Hematopoietic multipotent progenitor cell treated with erythropoietin and hydrocortisone succinate and interleukin-3 and kit ligand, for 15 days (in vitro differentiated cells): ENCODE results near the gene TBXAS1.

Source experiments
- DNase-seq: peaks from one replicate; pipeline ENCODE4 v3.0.0-alpha.2; 2015; ENCODE audit warnings: low spot score

TBXAS1 gene

DNA sequence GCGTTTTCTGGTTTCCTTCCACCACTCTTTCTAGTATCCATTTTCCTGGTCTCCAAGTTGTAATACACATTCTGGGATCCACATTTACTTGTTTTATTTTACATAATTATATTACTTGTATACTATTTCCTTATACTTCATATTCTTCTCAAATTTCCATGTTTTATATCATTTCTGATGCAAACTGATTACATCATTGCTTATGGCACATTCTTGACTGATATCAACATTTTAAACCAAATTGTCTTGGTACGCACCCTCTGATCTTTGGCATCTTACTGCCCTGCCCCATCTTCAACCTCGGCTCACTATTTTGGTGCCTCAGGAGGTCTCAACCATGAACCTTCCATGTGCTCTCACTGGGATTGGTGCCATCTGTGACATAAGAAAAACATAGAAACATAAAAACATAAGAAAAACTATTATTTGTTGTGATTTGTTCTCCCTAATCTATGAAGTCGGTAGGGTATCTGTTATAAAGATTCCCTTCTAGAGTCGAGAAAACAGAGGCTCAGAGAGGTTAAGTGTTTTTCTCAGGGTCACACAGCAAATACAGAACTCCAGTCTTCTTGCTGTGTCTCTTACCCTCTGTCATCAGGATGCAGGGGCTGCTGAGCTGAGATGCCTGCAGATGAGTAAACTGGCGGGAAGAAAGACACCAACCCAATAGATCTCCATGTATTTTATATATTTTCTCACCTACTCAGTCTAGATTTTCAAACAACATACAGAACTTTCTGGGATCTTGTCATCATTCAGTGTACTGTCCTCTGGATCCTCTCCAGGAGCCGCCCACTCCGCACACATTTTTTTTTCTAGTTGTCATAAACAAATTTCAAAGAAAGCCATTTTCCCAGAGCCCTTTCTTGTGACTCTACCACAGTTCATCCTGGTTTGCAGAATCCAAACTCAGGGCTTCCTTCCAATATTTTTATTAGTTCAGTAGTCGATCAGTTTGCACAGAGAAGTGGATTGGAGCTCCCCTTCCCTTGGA lies 154.2 kb downstream of the TBXAS1 start:
- DNase-seq = no peak

DNA sequence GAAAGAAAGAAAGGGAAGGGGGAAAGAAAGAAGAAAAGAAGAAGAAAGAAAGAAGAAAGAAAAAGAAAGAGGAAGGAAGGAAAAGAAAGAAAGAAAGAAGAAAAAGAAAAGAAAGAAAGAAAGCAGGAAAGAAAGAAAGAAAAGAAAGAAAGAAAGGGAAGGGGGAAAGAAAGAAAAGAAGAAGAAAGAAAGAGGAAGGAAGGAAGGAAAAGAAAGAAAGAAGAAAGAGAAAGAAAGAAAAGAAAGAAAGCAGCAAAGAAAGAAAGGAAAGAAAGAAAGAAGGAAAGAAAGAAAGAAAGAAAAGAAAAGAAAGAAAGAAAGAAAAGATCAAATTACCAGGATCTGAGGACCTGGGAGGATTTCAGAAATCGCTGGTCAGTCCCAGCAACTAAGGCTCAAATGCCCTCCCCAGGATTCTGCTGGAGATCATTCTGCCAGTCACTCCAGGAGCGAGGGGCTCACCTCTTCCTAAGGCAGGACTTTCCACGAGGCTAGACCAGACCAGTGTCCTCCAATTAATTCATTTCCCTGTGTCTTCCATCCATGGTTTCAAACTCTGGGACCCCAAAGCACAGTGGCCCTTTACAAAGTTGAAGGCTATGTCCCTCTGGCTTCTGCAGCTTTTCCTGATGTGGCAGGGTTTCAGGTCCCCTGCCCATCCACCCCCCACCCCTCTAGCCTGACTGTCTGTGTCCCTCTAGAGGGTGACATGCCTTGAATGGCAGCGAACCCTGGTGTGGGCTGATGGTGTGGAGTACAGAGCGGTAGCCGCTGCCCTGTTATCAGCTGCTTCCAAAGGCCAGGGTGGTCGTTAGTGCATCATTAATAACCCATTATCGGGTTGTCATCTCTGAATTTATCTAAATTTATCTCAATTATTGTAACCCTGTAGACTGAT lies 155.8 kb downstream of the TBXAS1 start:
- no peak for DNase-seq

GRCh38 chr7:139985811-139986210 lies 156.7 kb downstream of the TBXAS1 start:
- DNase-seq = no peak

DNA sequence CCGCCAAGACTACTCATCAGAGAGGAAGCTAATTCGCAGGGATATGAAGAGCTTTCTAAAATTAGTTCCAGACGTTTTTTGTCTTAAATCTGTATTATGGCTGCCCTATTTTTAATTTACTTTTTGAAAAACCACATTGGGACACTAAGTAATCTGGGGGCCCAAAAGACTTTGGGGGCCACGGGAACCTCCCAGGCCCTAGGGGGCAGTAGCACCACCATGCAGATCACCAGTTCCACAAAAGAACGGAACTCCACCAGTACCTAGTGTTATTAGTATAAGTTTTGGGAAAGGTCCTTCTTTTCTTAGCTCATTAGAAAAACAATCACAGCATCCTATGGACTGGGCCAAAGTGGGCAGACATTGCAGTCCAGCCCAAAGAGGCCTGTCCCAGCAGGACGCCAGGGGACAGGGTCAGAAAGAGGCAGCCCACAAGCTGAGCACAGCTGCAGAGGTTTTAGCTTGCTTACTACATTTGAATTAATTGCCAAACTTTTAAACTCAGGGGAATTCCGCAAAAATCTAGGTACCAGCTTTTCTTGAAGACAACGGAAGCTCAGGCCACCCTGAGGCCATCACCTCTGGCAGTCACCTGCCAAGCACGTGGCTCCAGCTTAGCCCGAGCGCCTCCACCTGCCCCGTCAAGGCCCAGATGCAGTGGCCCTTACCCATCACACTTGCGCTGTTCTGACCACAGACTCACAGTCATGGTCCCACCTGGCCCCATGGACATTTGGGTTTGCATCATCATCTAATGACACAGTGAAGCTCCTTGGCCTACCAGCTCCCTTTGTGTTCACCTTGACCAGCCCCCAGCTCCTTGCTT lies 158.8 kb downstream of the TBXAS1 start:
- DNase-seq = no peak

- no peak for DNase-seq
Observed at GRCh38 chr7:139989366-139990141, 160.5 kb downstream of the TBXAS1 start.

DNA sequence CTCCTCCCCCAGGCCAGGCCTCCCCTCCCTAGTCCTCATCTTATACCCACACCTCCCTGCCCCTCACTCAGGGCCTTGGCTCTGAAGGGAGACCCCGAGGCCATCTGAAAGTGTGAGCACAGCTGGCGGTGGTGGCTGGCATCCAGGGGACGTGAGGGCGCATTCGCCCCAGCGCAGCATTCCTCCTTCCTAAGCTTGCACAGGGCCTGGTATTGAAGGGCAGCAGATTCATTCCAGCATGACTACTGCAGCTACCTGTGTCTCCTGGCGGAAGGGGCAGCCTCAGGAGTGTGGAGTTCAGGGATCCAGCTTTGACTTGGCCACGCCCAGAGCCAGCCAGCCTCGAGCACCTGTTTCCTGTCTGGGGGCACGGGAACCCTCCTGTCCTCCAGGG lies 161.1 kb downstream of the TBXAS1 start:
- no peak for DNase-seq

DNA sequence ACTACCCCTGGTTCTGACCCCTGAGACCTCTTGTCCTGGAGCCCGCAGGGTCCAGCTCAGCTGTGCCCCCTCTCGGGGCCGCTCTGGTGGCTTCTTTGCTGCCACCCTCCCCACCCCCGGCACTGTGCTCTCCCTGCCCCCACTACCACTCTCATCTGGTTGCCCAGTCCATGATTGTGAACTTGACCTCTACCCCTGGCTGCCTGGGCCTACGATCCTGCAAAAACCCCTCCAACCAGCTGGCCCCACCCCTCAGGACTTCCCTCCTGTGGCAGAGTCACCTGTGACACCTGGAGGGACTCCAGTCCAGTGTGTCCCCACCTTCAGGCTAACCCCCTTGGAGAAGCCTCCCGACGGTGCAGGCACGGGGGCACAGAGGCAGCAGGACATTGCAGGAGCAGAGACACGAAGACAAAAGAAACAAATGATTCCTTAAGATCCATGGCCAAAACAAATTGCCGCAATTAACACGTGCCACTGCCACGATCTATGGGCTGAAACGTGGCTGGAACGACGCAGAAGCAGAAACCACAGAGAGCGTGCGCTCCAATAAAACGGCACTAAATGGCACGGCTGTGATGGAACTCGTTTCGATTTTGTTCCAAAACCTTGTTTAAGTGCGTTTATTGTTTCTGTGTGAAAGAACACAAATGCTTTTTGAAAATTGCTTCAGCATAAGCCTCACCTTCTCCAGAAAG lies 161.7 kb downstream of the TBXAS1 start:
- no peak for DNase-seq

- DNase-seq = no peak
Observed at GRCh38 chr7:139991269-139991666, 162.2 kb downstream of the TBXAS1 start.

DNA sequence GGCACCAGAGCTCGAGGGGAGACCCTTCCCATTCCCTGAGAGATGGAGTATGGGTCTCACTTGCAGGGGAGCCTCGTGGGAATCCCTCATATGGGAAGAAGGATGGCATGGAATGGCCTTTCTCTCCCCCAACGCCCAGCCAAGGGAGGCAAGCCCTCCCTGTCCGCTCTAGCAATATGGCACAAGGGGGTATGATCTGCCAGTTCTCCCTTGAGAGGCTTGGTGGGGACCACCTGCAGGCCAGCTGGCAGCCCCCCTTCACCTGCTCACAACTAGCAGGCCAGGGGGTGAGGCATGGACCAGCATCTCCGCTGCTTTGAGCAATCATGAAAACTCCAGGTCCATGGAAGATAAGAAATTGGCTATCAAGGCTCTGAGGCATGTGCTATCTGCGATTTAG lies 162.8 kb downstream of the TBXAS1 start:
- DNase-seq = no peak

DNA sequence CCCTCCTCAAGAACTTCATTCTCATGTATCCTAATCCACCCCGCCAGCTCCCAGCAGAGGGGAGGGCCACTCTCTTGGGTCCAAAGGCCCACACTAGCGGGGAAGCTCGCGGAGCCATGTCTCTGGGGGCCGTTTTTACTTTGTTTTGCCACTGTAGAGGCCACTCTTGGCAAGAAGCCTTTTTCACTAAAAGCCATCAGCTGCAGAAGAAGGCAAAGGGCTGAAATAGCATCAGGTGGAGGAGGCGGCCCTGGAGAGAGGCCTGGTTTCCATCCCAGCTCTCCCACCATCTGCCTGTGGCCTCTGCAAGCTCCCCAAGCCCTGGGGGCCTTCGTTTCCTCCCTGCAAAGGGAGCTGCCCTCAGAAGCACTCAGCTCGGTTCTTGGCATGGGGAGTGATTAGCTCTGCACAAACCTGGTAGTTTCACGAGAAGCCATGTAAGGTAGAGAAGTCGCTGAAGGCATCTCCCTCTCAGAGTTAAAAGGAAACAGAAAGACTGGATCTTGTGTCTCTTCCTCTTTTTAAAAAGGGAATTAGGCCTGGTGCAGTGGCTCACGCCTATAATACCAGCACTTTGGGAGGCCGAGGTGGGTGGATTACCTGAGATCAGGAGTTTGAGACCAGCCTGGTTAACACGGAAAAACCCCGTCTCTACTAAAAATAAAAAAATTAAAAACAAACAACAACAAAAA lies 163.4 kb downstream of the TBXAS1 start:
- DNase-seq = no peak

DNA sequence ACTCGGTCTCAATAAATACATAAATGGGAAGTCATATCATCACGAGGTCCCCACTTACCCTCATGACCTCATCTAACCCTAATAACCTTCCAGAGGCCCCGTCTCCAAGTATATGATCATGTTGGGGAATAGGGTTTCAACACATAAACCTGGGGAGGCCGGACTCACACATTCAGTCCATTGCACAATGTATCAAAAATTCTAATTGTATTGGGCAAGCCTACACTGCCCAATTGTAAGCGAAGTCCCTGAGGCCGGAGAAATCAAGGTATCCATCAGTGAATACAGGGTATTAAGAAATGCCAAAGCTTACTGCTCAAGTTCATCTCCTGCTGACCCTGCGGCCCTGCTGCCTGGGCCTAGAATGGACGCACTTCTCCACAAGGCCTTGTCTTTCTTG lies 164.1 kb downstream of the TBXAS1 start:
- no peak for DNase-seq

DNA sequence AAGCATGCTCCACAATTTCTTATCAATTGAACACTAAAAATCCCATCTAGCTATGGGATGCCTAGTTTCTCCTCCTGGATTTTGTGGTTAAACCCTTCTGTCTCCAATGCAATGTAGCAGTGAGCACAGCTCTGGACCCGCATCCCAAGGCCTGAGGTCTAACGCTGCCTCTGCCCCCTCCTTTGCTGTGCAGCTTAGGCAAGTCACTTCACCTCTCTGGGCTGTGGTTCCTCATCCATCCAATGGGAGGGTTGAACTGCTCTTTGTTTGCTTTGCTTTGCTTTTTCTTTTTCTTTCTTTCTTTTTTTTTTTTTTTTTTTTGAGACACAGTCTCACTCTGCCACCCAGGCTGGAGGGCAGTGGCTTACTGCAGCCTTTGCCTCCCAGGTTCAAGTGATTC lies 164.5 kb downstream of the TBXAS1 start:
- DNase-seq = no peak

- no peak for DNase-seq
Observed at GRCh38 chr7:139994356-139994755, 165.3 kb downstream of the TBXAS1 start.

DNA sequence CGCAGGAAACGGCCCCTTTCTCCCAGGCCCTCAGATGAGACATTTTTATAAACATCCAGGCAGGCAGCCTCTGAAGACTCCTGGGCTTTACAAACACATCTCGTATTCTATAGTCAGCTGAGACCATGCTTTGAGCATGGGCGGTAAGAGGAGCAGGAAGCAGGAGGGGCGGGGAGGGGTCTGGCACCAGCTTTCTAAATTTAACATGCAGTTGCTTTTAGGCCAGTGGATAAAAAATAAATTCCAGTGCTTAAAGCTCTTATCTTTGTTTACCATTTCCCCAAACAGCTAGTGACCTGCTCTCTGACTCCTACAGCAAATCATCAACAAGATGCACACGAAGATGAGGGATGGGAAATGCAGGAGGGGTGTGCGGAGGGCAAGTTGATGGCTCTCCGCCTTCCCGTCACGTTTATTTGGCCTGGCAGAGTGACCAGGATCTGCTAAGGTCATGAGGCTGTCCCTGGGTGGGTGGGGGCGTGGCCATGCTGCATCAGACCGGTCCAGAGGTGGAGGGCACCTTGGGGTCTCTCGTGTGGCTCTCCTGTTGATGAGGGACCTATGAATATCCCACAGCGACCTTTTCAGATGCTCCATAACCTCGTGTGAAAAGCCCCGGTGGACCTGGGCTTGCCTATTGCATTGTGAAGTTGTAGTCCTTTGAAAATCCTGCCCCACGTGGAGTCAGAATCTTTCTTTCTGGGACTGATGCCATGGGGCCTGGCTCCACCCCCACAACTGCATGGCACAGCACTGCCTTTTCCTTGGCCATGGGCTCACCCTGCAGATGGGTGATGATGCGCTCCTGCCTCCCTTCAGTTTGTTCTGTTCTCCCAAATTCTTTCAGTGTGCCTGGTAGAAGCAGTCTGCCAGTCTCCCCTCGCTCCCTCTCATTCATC lies 166.2 kb downstream of the TBXAS1 start:
- no peak for DNase-seq

DNA sequence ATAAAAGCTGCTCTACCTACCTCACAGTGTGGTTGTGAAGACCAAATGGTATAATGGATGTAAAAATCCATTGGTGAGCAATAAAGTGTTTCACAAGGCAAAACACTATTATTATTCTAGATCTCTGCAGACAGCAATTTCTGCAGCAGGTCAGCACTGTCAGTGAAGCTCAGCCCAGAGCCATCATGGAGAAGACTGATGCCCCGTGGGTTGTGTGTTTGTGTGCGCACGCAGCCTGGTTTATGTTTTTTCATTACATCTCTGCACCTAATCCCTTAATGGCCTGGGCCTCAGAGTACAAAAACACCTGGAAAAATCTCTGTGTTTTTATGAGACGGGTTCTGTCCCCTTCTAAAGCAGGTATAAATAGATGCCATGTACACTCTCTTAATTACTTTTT lies 169.5 kb downstream of the TBXAS1 start:
- no peak for DNase-seq

DNA sequence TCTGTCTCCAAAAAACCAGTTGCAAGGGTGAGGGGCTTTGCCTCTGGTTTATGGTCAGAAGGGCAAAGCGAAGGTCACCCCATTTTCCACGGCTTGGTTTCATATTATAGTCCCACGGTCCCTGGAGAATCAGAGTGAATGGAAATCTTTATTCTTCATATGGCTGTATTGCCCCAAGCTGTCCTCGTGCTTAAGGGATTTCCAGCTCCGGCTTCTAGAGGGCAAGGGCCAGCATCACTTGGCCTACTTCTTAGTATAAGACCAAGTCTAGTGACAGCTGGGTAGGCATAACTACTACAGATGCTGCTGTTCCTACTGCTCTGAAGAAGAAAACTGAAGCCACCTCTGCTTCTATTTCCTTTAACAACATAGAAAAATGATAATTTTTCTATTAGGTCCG lies 170.5 kb downstream of the TBXAS1 start:
- DNase-seq = no peak

DNA sequence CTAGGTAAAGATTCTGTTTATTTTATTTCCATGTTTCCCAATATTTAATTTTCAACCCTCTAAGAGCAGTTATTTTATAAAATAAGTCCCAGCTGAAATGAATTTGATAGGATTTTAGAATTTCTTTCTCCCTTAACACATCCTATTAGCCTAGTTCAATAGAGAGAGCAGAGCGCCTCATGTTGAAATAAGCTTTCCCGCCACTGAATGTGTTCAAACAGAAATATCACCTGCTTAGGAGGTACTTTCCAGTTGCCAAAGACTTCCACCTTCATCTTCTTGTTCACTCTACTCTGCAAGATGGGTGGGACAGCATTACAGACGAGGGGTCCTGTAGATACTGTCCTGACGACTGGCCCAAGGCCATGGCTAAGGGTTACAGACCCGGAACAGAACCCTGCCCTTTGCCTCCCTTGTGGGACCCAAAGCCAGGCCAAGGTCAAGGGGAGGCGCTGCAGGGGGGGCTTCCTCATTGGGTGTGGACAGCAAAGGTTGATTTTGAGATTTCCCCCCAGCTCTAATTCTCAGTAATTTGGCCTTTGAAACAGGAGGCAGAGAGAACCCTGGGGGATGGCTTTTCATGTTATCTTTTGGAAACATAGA lies 171.7 kb downstream of the TBXAS1 start:
- no peak for DNase-seq

- peak; percentile 60 for DNase-seq
Observed at GRCh38 chr7:140003913-140004382, 174.9 kb downstream of the TBXAS1 start.
